HG03066 (cell line): ENCODE measurements around the gene UMAD1.

Experiments
- ATAC-seq: cut with Tn5 transposase; IDR thresholded peaks from one replicate; pipeline ENCODE4 v1.9.1; 2021; ENCODE audit warnings: low read depth; ENCODE audit not compliant: unreplicated experiment

Gene UMAD1

DNA sequence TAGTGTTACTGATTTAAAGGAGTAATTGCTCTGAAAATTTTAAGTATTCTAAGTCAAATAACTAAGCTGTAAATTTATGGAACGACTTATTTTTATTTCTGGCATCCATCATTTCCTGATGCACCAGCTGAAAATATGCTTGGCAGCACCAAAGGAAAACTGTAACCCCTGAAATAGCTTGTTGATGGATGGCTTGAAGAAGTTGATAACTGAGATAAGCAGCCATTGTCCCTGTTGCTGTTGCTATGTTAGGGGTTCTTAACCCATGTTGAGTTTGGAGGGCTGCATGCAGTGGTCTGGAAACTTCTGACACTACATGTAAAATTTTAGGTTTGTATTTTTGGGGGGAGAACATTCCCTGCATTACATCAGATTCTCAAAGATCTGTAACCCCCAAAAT, 47.2 kb downstream of the UMAD1 start:
- ATAC-seq: no peak

- no peak for ATAC-seq
These were observed 47.8 kb downstream of the UMAD1 start for GRCh38 chr7:7688310-7688709.

- no peak for ATAC-seq
These were observed 48.4 kb downstream of the UMAD1 start for GRCh38 chr7:7688956-7689355.

DNA sequence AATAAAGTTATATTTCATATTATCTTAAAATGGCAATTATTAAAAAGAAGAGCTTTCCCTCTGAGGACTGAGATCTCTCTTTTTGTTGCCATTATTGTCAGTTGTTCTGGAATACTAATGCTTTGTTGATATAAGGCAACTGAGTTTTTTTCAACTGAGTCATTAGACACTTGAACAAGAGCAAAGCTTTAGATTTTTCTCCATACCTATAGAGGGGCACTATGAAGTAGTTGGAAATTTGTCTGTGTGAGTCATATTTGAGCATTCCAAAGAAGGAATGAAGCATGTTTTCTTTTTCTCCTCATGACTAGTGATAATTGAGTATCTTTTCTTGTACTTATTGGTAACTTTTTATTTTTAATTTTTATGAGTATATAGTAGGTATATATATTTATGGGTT, 53.3 kb downstream of the UMAD1 start:
- ATAC-seq: no peak

DNA sequence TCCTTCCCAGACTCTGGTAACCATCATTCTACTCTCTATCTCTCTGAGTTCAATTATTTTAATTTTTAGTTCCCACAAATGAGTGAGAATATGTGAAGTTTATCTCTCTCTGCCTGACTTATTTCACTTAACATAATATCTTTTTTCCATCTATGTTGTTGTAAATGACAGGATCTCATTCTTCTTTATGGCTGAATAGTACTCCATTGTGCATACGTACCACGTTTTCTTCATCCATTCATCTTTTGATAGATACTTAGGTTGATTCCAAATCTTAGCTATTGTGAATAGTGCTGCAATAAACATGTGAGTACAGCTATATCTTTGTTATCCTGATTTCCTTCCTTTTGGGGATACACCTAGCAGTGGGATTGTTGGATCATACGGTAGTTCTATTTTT, 54.0 kb downstream of the UMAD1 start:
- no peak for ATAC-seq

- ATAC-seq: no peak
These were observed 54.7 kb downstream of the UMAD1 start for GRCh38 chr7:7695111-7695817.

DNA sequence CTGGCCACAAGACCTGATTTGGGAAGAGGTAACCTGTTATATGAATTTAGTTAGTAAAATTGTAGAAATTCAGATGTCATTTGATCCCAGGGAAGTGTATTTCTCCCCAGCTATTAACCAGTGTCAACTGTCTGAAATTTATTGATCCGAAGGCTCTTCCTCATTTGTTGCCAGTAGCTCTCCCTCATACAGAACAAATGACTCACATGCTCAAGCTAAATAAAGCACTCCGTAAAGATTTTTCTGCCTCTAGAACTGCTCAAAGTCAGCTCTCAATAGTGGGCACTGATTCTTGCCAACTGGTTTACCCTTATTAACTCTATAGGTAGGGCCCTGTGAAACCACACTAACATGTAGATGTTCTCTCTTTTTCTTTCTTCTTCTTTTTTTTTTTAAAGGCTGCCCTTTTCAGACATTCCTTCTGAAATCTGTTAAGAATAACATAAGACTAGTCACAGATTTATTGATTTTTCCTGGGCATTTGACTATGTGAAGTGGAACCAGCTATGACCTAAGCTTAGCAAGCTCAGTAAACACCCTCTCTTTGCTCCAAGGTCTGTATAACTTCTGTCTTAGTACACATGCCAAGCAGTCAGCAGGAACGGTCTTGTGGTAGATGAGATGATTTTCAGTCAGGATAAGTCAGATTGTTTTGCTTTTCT, 56.0 kb downstream of the UMAD1 start:
- ATAC-seq: no peak

GRCh38 chr7:7698930-7699329, 58.4 kb downstream of the UMAD1 start:
- no peak for ATAC-seq

DNA sequence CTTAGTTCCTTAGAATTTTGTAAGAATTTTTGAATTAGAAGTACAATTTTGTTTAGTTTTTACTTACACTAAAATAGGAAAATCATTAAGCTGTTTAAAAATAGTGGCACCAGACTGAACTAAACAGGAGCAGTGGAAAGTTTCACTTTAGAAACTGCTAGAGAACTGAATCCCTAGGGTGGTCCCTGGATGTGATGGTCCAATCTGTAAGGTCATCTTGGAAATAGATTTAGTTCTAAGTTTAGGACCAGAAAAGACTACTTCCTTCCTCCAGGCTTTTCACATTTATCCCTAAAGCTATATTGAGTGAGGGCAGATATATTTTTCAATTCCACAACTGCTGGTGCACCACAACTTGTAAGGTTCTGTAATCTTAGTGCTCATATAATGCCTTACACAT, 58.8 kb downstream of the UMAD1 start:
- no peak for ATAC-seq

GRCh38 chr7:7699970-7700369, 59.4 kb downstream of the UMAD1 start:
- ATAC-seq: no peak

DNA sequence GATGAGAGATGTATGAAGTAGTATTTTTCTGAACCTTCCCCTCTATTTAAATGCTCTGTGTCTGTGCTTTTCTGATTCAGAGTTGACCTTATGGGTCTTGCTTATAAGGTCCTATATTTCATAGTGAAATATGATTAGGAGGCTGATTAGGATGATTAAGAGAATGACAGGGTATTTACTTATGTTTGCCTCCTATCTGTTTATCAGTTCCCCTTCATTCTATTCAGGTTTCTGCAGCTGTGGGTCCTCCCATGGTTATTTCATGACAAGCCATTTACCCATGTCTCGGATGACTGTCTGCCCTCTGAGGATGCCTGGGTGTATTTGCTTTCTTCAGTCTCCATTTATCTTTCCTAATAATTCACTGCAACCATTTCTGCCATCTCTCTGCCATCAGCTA, 61.0 kb downstream of the UMAD1 start:
- no peak for ATAC-seq

- no peak for ATAC-seq
These were observed 62.3 kb downstream of the UMAD1 start for GRCh38 chr7:7702826-7703225.

DNA sequence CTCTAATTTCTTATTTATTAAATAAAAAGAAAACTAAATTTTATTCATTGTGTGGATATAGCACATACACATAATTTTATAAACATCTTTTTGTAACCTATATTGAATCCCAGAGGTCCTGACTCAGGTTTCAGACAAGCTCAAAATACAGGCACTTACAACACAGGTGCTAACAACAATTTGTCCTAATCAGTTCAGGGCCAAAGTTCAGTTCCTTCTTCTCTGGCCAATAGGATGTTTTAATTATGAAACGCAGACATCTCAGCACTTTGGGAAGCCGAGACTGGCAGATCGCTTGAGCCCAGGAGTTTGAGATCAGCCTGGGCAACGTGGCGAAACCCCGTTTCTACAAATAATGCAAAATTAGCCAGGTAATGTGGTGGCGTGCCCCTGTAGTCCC, 62.9 kb downstream of the UMAD1 start:
- no peak for ATAC-seq

- no peak for ATAC-seq
These were observed 64.3 kb downstream of the UMAD1 start for GRCh38 chr7:7704867-7705266.

- no peak for ATAC-seq
These were observed 64.8 kb downstream of the UMAD1 start for GRCh38 chr7:7705318-7705717.

GRCh38 chr7:7706101-7706511, 65.6 kb downstream of the UMAD1 start:
- no peak for ATAC-seq

DNA sequence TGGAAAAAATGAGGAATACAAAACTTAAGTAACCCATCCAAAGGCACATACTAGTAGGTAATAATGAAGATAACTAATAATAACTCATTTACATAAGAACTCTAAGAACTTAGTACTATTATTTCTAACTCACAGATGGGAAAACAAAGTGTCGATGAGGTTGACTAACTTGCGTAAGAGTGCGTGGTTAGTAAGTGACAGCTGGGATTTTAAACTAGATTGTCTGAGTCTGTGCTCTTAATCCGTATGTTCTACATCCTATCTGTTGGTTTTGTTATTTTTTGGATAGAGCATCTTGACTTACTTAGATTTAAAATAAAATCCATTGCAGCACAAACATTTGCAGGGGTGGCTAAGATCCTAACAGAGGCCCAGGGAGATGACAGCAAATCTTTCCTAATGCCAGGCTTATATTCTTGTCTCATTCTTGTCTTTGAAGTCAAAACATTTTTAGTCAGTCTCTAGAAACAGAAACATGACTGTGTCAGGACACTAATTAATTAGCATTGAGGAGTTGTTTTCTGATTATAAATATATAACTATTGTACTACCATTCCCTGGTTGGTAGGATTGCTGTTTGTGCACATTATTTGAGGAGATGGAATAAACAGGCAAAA, 66.1 kb downstream of the UMAD1 start:
- no peak for ATAC-seq

DNA sequence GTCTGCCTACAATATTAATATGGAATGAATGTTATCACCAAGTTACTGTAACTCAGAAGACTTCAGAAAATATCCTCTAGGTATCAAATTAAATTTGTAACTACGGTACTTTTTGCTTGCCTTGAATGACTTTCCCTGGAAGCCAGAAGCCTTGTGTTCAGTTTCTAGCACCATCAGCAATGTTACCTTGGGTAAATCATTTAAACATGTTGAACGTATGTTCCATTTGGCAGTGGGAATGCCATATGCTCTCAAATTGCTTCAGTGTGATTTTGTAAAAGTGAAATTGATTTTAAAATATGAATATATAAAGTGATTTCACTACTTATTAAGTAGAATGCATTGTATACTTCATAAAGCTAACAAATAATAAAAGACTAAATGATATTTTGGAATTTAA, 66.7 kb downstream of the UMAD1 start:
- no peak for ATAC-seq

GRCh38 chr7:7707806-7708205, 67.3 kb downstream of the UMAD1 start:
- ATAC-seq: no peak

GRCh38 chr7:7709291-7709690, 68.7 kb downstream of the UMAD1 start:
- ATAC-seq: no peak

DNA sequence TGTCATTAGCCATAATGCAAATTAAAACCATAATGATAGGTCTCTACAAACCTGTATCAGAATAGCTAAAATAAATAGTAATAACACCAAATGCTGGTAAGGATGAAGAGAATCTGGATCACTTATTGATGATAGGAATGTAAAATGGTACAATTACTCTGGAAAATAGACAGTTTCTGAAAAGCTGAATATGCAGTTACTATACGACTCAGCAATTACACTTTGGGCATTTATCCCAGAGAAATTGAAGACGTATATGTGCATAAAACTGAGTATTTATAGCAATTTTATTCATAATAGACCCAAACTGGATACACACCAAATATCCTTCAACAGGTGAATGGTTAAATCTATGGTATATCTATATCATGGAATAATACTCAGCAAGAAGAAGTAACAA, 69.9 kb downstream of the UMAD1 start:
- ATAC-seq: no peak

- no peak for ATAC-seq
These were observed 73.2 kb downstream of the UMAD1 start for GRCh38 chr7:7713730-7714129.
